Lung (tissue), 12 donors: Measurements from ENCODE around the gene ADAMTS15. TPM values are rescaled to one million over a fixed set of nuclear protein-coding genes. Genes with fewer than 3 reads are reported as not detected.

Experiments used
- ATAC-seq: fragments of 200-7000 bp; cut with Tn5 transposase; one replicate; pipeline ENCODE4 v1.9.1; 2020; ENCODE audit warnings: moderate number of reproducible peaks; ENCODE audit not compliant: insufficient read depth, low FRiP score
- DNase-seq, 3 donors: peaks; one replicate each; pipeline ENCODE4 v3.0.0-alpha.2; 2013 to 2017
- H3K27ac ChIP-seq, 2 donors: one replicate each; pipeline ENCODE4 v1.5.1; 2013; ENCODE audit warnings: mild to moderate bottlenecking in 2 of 2, moderate library complexity in 2 of 2, control low read depth in 1 of 2, inconsistent platforms in 1 of 2, low read depth in 1 of 2, low read length in 1 of 2
- H3K27me3 ChIP-seq, 3 donors: one replicate each; pipeline ENCODE4 v1.5.1; 2013; ENCODE audit warnings: low read length in 2 of 3; ENCODE audit not compliant: control insufficient read depth in 3 of 3, insufficient read depth in 3 of 3
- H3K36me3 ChIP-seq, 4 donors: one replicate each; pipeline ENCODE4 v1.5.1; 2013; ENCODE audit warnings: low read length in 4 of 4, mild to moderate bottlenecking in 1 of 4, moderate library complexity in 1 of 4; ENCODE audit not compliant: control insufficient read depth in 4 of 4, insufficient read depth in 4 of 4
- H3K4me1 ChIP-seq, 5 donors: one replicate each; pipeline ENCODE4 v1.5.1; 2013; ENCODE audit warnings: low read length in 5 of 5, mild to moderate bottlenecking in 2 of 5, moderate library complexity in 1 of 5; ENCODE audit not compliant: control insufficient read depth in 5 of 5, insufficient read depth in 5 of 5
- H3K4me3 ChIP-seq: one replicate; pipeline ENCODE4 v1.5.1; 2013; ENCODE audit warnings: mild to moderate bottlenecking, control low read depth, moderate library complexity
- H3K9ac ChIP-seq, 2 donors: one replicate each; pipeline ENCODE4 v1.5.1; 2013; ENCODE audit warnings: low read length in 2 of 2, control low read depth in 1 of 2; ENCODE audit not compliant: insufficient read depth in 1 of 2
- H3K9me3 ChIP-seq, 4 donors: one replicate each; pipeline ENCODE4 v1.5.1; 2013; ENCODE audit warnings: low read length in 3 of 4, mild to moderate bottlenecking in 1 of 4, moderate library complexity in 1 of 4; ENCODE audit not compliant: control insufficient read depth in 4 of 4, insufficient read depth in 3 of 4
- CTCF ChIP-seq: IDR thresholded peaks from 2 replicates; pipeline ENCODE4 v1.5.1; 2012; ENCODE audit warnings: mild to moderate bottlenecking; ENCODE audit errors: control extremely low read depth, extremely low read depth
- WGBS, 2 donors: extraction: QIAGEN DNeasy Blood & Tissue Kit; methylation state at CpG; one replicate each; pipeline ENCODE4 v1.1.7; 2013; 5-methylcytosine and 5-hydroxymethylcytosine counted together
- polyA plus RNA-seq, 2 donors: library from polyadenylated mRNA; stranded (reverse); fragments of 200-250 nt; gene quantifications; one replicate each; pipeline ENCODE4 v1.2.1, GENCODE V29; 2013
- total RNA-seq, 2 donors: library from RNA; depleted of rRNA in 1 of 2; stranded (reverse); fragments of >200 nt in 1 of 2; gene quantifications; one replicate each; pipeline ENCODE4 v1.2.1, GENCODE V29; 2014 to 2021
- donor health status: control.
- donor health status: control.
- donor health status: Bipolar disorder and iron deficiency.
- donor health status: healthy.
- donor health status: DM: yes; HTN: yes; CAD: no.

The ADAMTS15 gene
- total and polyA plus RNA-seq, 4 donors: 4.4 to 22.9 (median 13.3) TPM

DNA sequence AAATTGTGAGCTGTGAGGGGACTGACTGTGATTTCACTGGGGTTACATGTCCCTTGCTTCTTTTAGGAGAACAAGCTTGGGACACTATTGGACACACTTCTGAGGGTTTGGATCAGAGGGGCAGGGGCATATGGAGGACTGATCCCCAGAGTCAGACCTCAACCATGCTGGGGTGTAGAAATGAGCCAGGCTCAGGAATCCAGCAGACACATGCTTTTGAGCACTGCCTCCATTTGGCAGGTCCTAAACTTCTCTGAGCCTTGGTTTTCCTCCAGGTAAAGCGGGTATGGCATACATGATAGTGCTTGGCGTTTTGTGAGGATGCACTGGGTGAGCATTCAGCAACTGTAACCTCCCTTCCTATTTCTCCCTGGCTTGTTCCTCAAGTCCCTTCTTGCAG is 74.7 kb downstream of the ADAMTS15 start:
- H3K4me3 ChIP-seq: no peak overlapping the region
- no peak for ATAC-seq
- 91 to 98% methylated on average over 2 of the region's 2 CpGs for WGBS, 2 donors

GRCh38 chr11:130523609-130524008 is 75.2 kb downstream of the ADAMTS15 start:
- Histone ChIP-seq H3K27me3 (no peaks in the 10 kb centered on the region), H3K36me3 (no peaks in the 10 kb centered on the region), H3K4me3 (no peak overlapping the region), H3K9ac (no peak overlapping the region), H3K9me3 (peaks cover 0 to 3% (median 0%) of the 10 kb centered on the region in 4 donors), H3K27ac (peak overlapping the region; percentile 30 to 80), H3K4me1 (peaks cover 8 to 50% (median 19%) of the 10 kb centered on the region in 5 donors)
- TF ChIP-seq CTCF: no peak
- 81 to 90% methylated on average over 10 of the region's 10 CpGs for WGBS, 2 donors
- no peak for ATAC-seq
- DNase-seq: no peak

More for the DNA sequence above, 74.7 kb downstream of the ADAMTS15 start:
- Histone ChIP-seq H3K9me3 (peaks cover 0 to 3% (median 0%) of the 10 kb centered on the region in 4 donors), H3K27me3 (no peaks in the 10 kb centered on the region), H3K27ac (peak overlapping the region; percentile 30 to 80), H3K9ac (peak overlapping the region in 1 of 2 donors; percentile 26), H3K36me3 (no peaks in the 10 kb centered on the region), H3K4me1 (peaks cover 8 to 48% (median 17%) of the 10 kb centered on the region in 5 donors)
- DNase-seq: no peak
- TF ChIP-seq CTCF: no peak

DNA sequence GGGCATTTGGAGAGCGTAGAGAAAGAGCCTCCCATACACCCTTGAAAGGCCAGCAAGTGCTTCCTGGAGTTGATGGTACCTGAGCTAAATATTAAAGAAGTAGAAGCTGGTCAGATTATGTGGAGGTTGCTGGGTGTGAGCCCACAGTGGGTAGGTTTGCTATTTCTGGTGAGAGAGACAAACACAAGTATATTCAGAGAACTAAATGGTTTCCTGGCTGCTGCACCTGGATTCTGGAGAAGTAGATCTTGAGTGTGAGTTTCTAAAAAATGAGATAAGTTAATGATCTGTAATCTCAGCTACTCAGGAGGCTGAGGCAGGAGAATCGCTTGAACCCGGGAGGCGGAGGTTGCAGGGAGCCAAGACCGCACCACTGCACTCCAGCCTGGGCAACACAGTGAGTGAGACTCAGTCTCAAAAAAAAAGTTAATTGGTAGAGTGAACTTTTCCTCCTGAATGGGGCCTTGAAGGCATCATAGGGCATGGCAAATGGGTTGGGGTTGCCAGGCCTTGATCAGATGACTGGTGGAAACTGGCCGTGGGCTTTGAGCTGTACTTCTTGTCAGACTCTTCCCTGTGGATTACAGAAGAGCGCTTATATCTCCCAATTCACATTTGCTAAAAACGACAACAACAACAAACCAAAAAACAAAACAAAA is 75.8 kb downstream of the ADAMTS15 start:
- 93 to 94% methylated on average over 8 of the region's 8 CpGs for WGBS, 2 donors
- H3K36me3 ChIP-seq: no peaks in the 10 kb centered on the region
- no peak for DNase-seq
- no peak overlapping the region for H3K4me3 ChIP-seq
- no peaks in the 10 kb centered on the region for H3K27me3 ChIP-seq
- peaks cover 0 to 3% (median 0%) of the 10 kb centered on the region in 4 donors for H3K9me3 ChIP-seq
- ATAC-seq: no peak
- no peak for TF ChIP-seq CTCF
- peaks cover 8 to 49% (median 19%) of the 10 kb centered on the region in 5 donors for H3K4me1 ChIP-seq
- H3K27ac ChIP-seq: peak overlapping the region in 1 of 2 donors; percentile 80
- no peak overlapping the region for H3K9ac ChIP-seq
